ENCODE measurements around the gene OGFOD2.

Gene OGFOD2

DNA sequence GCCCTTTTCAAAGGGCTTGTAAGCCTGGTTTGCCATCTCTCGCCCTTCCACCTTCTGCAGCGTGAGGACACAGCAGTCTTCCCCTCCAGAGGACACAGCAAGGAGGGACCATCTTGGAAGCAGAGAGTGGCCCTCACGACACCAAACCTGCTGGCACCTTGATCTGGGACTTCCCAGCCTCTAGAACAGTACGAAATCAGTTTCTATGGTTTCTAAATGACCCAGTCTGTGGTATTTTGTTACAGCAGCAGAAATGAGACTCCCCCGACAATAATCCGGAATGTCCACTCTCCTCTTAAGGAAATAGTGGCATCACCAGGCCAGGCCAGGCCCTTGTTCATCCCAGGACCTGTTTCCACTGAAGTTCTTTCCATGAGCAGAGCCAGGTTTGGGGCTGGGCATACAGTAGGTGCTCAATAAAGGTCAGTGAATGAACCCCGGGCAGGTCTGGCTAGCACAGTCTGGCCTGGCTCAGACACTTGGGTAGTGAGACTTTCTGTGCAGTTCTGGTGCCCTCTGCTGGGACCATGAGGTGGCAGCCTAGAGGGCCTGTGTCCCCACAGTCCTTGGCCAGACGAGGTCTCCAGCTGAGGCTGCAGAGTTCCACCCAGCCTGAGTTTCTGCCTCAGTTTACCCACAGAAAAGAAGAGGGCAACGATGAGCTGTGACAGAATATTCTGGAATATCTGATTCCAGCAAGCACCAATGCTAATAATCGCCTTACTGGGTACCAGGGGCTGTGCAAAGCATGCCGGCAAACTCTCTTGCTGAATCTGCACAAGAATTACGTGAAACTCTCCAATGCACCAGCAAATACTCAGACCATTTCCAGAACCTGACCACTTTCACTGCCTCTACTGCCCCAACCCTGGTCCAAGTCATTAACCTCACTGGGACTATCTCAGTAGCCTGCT is 22.8 kb upstream of the OGFOD2 start:
- DNase-seq (ENCODE audit: low spot score) = peak; percentile 78

DNA sequence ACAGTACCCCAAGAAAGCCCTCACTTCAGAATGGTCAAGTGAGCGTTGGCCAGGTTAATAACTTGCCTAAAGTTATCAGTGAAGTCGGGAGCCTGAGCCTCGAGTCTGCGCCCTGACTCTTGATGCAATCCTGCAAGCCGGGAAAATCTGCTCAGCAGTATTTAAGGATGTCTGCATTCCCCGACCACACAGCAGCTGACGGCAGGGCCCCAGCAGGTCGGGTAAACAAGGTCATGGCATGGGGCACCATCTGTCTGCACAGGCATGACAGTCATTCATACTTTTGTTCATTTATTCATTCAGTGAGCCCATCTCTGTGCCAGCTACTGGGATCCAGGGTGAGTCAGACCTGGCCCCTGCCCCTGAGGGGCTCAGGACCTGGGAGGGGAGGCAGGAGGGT is 19.9 kb upstream of the OGFOD2 start:
- DNase-seq (ENCODE audit: low spot score) = no peak

GRCh38 chr12:122956035-122956434 is 19.0 kb upstream of the OGFOD2 start:
- no peak for DNase-seq (ENCODE audit: low spot score)

DNA sequence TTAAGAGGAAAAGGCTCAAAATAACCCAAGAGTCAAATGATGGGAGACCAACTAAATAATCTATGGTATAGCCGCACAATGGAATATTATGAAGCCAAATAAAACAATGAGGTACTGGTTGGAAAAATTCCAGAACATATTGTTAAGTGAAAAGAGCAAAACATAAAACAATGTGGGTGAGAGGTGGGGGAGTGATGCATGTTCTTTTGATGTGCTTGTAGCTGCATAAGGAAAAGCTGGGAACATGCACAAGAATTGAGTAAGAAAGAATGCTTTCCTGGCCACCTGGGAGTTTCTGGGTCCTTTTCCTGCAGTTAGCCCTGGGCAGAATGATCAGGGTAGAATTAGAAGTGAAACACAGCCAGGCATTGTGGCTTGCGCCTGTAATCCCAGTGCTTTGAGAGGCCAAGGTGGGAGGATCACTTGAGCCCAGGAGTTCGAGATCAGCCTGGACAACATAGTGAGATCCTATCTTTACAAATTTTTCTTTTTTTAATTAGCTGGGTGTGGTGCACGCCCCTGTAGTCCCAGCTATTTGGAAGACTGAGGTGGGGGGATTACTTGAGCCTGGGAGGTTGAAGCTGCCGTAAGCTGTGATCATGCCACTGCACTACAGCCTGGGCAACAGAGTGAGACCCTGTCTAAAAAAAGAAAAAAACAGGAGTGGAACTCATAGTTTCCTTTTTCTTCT is 16.7 kb upstream of the OGFOD2 start:
- DNase-seq (ENCODE audit: low spot score) = no peak

GRCh38 chr12:122959566-122960192 is 15.4 kb upstream of the OGFOD2 start:
- DNase-seq (ENCODE audit: low spot score) = no peak

GRCh38 chr12:122960193-122960569 is 14.9 kb upstream of the OGFOD2 start:
- no peak for DNase-seq (ENCODE audit: low spot score)

GRCh38 chr12:122961531-122962329 is 13.3 kb upstream of the OGFOD2 start:
- no peak for DNase-seq (ENCODE audit: low spot score)

DNA sequence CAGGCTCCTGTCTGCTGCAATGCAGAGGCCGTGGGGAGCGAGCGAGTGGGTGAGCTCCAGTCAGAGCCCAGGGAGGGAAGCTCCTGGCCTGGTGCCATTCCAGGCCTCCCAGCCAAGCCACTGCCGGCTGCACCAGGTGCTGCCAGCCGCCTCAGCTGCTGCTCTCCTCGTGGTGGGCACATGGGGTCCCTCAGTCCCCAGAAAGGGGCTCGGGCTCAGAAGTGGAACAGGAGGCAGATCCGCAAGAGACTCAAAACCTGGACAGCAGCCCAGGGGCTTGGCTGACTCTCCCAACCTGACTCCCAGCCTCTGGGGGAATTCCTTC is 11.1 kb upstream of the OGFOD2 start:
- DNase-seq (ENCODE audit: low spot score) = no peak

DNA sequence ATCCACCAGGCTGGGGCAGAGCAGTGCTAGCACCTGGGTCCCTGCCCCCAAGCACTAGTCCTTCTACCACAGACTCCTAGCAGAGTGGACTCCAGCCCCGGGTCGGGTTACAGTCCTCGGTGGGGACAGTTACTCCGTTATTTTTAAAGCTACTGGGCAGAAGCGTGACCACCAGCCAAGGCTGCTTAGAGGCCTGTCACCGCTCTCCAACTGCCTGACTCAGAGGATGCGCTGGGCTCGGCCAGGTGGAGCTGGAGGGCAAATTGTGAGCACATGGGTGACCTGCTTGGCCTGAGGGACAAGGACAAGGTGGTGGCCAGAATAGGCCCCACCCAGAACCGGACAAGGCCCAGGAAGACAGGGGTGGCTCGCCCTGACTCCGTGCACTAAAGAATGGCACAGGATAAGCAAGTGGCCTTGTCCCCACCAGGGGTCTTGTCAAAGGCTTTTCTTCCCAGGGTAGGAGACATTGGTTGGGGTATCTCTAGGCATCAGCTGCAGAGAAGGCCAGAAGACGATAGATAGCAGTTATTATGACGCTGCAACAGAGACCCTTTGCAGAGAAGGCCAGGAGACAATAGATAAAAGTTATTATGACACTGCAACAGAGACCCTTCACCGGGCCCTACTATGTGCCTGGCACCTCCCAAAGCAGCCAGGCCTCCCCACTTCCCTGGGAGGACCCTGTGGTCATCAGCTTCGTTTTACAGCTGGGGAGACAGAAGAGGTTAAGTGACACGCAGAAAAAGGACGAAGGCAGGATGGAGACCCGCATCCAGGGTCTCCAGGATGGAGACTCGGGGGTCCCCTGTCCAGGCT is 10.4 kb upstream of the OGFOD2 start:
- DNase-seq (ENCODE audit: low spot score) = no peak

GRCh38 chr12:122965321-122965751 is 9.7 kb upstream of the OGFOD2 start:
- DNase-seq (ENCODE audit: low spot score) = no peak

DNA sequence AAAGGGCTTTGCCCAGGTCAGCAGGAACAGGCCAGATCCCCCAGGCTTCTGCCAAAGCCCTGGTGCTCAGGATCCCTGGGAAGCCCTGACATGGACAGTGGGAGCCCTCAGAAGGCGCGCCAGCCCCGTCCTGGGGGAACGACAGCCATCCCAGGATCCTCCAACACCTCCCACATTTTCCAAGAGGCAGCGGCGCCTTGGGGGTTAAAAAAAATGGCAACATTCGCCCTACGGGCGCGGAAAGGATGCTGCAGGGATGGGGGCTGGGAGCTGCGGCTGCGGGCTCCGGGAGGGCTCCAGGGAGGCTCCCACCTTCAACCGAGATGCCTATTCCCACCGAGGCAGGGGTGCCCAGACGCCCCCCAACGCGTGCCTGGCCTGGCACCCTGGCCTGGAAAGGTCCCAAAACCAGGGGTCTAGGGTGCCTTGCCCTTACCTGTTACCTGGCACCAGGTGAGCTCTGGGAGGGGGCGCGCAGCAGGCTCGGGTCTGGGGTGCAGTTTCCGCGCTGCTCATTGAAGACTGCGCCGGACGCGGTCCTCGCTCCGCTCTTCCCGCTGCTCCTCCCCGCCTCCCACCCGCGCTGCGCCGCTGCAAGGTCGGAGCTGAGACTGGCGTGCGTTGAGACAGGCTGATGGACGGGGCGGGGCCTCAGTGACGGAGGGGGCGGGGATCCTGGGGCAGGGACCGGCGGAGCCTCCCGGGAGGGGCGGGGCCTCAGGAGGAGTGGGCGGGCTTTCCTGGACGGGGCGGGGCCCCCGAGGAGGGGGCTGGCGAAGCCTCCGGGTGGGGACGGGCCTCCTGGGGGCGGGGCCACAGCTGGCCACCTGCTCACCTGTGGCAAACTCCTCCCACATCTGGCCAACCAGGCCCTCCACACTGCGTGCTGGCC is 8.9 kb upstream of the OGFOD2 start, which contains the start of gene ABCB9:
Gene ABCB9 (minus strand): TSS at position 613 of the 892 bp plus-strand sequence. CDS start 6,228 bp downstream, outside the sequence.
- peak; percentile 93 for DNase-seq (ENCODE audit: low spot score)

DNA sequence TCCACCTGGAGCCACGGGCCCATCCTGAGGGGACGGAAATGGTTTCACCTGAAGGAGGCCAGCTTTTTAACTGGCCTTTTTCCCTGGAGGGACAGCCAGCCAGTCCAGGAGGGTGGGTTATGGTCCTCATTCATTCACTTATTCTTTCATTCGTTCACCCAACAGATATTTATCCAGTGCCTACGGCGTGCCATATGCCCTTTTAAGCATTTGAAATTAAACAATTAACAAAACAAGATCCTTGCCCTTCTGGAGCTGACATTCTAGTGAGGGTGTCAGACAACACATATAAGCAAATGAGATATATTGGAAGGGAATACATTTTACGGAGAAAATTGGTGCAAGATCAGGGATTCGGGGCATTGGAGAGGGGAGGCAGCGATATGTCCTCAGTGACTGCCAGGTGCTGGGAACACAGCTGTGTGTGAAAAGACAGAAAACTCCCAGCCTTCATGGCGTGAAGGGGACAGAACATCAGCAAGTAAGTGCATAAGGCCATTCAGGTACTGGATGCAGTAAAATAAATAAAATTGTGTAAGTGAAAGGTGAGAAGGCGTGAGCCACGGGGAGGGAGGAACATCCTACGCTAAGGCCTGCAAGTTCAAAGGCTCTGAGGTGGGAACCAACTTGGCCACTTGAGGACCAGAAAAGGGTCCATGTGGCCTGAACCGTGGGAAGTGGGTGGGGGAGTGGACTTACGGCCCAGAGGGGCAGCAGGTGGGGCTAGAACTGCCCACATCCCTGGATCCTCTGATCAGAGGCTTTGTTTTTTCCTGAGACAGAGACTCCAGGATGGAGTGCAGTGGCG is 8.1 kb upstream of the OGFOD2 start:
- DNase-seq (ENCODE audit: low spot score) = no peak

DNA sequence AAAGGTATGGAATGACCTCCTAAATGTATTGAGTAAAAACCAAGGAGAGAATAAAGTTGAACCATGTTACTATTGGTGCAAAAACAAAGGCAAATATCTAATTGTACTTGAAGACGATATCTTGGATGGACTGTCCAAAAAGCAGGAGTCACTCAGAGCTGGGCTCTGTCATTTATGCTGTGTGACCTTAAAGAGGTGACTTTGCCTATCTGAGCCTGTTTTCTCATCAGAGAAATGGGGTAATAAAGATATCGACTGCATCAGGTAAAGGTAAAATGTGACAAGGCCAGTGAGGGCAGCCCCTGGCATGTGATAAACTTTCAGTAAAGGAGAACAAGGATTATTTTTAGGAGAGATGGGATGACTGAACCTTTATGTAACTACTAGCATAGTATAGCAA is 6.9 kb upstream of the OGFOD2 start:
- DNase-seq (ENCODE audit: low spot score) = no peak

- no peak for DNase-seq (ENCODE audit: low spot score)
Observed at GRCh38 chr12:122969676-122970075, 5.4 kb upstream of the OGFOD2 start.

DNA sequence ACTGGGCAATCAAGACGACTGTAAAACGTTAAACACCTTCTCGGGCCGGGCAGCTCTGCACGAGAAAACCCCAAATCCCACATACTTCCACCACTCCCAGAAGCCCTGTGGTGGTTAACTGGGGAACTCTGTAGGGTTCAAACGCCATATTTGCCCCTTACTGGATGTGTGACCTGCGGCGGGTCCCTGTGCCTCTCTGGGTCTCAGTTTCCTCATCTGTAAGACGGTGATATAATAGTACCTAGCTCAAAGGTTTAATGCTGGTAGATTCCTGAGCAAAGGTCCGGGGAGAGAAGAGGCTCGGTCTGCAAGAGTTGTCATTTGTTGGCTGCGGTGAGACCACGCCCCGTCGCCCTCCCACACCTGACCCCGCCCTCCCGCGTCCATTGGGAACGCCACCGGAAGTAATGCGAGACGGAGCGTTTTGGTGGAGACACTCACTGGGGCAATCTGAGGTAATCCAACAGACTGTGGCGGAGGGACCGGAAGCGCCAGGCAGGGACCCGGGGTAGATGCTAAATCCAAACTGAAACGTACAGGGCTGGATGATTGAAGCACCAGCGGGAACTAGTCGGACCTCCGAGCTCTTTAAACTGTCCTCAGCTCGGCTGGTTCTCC is 661 bp upstream of the OGFOD2 start:
- DNase-seq (ENCODE audit: low spot score) = peak; percentile 99

- no peak for DNase-seq (ENCODE audit: low spot score)
Observed at GRCh38 chr12:122975790-122976647, 975 bp downstream of the OGFOD2 start.

DNA sequence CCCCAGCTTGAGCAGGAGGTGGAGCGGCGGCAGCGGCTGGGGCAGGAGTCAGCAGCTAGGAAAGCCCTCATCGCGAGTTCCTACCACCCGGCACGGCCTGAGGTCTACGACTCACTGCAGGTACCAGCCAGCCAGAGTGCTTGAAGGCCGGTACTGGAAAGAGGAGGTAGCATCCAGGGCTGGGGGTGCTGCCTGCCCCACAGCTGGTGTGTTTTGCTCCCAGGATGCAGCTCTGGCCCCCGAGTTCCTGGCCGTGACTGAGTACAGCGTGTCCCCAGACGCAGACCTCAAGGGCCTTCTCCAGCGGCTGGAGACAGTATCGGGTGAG is 1.6 kb downstream of the OGFOD2 start:
- no peak for DNase-seq (ENCODE audit: low spot score)

DNA sequence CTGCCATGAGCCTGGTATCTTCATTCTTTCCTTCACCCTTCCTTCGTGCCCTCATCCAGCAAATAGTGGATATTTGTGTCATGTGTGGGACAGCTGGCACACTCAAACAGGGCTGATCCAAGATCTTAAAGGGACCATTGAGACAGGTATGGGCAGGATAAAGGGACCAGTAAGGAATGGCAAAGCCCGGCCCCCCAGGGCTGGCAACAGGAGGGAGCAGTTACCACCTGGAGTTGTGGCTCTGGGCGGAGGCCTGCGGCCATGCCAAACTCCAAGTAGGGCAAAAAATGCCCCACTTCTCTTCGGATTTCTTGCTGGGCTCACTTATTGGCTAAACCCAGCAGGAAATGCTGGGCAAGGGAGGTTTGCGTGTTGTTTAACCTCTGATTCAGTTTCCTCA is 2.1 kb downstream of the OGFOD2 start:
- DNase-seq (ENCODE audit: low spot score) = no peak
